Gastroesophageal sphincter (tissue), 3 donors: Measurements from ENCODE around the gene GXYLT1.

Experiments used
- CTCF ChIP-seq, 4 experiments: fragments of 200-600 bp in 2 of 4; fragments of 450-650 bp in 2 of 4; sonication (generic) in 1 of 4; IDR thresholded peaks; one replicate each; pipeline ENCODE4 v1.5.1; 2017 to 2019; ENCODE audit warnings: antibody characterized with exemption in 4 of 4, mild to moderate bottlenecking in 2 of 4, moderate library complexity in 2 of 4
- EP300 ChIP-seq: sonication (generic); formaldehyde crosslinking; IDR thresholded peaks from one replicate; pipeline ENCODE4 v1.6.1; 2017; ENCODE audit warnings: antibody characterized with exemption, mild to moderate bottlenecking
- POLR2AphosphoS5 ChIP-seq: sonication (generic); formaldehyde crosslinking; IDR thresholded peaks from one replicate; pipeline ENCODE4 v1.6.1; 2017; ENCODE audit warnings: antibody characterized with exemption

- TF ChIP-seq CTCF (IDR thresholded peaks at IDR 0.05) (no peak), EP300 (no peak), POLR2AphosphoS5 (no peak)
Observed at GRCh38 chr12:42143452-42144157, 1.1 kb downstream of the GXYLT1 start.
